Activated CD8-positive, alpha-beta memory T cell treated with anti-CD3 and anti-CD28 coated beads, Interleukin-2, amount 50 U/mL, for 4 hours (primary cell): Measurements from ENCODE around the gene CNNM3.

Source experiments
- DNase-seq: peaks from one replicate; pipeline ENCODE4 v3.0.0-alpha.2; 2020

The CNNM3 gene

DNA sequence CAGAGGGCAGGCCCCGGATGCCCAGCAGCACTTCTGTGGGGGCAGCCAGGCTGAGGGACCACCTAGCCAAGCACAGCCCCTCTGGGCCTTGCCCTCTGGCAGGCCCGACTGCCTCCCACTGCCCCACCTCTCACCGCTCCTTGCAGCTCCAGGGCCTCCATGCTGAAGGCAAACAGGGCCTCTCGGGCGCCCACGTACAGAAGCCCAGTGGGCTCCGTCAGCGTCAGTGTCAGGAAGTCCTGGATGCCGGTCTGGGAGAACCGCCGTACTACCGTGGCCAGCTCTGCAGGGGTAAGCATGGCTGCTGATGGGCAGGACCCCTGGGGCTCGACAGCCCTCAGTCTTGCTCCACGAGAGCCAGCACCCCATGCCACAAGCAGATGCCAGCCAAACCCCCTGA lies 50.1 kb downstream of the CNNM3 start:
- no peak for DNase-seq

- no peak for DNase-seq
These were observed 50.5 kb downstream of the CNNM3 start for GRCh38 chr2:96866586-96866985.

- no peak for DNase-seq
These were observed 51.1 kb downstream of the CNNM3 start for GRCh38 chr2:96866986-96867755.

GRCh38 chr2:96867756-96868554 lies 51.9 kb downstream of the CNNM3 start:
- no peak for DNase-seq

GRCh38 chr2:96868555-96869280 lies 52.6 kb downstream of the CNNM3 start:
- peak; percentile 56 for DNase-seq

GRCh38 chr2:96869281-96869821 lies 53.3 kb downstream of the CNNM3 start:
- DNase-seq, result no peak

DNA sequence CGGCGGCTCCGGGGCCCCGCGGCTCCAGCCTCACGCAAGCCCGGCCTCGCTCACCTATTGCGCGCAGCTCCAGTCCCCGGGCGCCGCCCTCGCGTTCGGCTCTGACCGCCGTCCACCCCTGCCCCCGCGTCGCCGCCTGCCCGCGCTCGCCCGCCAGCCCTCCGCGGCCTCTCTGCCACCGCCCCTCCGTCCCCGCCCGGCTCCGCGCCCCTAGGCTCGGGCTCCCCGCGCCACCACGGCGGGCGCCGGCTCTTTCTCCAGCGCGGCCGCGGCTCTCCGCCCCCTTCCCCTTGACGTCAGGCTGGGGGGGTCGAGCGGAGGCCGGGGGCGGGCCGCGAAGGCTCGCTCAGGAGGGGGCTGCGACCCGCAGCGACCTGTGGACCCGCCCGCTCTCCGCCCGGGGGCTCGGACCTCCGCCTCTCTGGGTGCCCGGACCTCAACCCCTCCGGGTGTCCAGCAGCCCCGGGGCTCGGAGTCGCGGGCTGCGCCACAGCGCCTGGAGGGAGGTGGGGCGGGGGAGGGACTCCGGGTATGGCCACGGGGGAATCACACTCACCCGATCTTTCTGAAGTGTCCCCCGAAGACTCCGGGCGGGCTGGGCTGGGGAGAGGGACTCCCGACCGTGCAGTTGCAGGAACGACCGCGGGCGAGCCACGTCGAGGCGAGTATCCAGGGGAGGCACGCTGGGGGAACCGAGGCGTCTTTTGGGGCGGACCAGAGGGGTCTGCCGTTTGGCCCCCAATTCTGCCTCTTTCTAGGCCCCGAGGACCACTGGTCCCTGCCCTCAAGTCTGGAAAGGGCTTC lies 54.0 kb downstream of the CNNM3 start, which contains the start of gene SEMA4C:
Gene SEMA4C (minus strand): TSS at position 259 of the 804 bp plus-strand sequence. CDS start 2,194 bp downstream, outside the sequence.
- DNase-seq, result peak; percentile 69

GRCh38 chr2:96870626-96871255 lies 54.7 kb downstream of the CNNM3 start:
- peak; percentile 60 for DNase-seq

DNA sequence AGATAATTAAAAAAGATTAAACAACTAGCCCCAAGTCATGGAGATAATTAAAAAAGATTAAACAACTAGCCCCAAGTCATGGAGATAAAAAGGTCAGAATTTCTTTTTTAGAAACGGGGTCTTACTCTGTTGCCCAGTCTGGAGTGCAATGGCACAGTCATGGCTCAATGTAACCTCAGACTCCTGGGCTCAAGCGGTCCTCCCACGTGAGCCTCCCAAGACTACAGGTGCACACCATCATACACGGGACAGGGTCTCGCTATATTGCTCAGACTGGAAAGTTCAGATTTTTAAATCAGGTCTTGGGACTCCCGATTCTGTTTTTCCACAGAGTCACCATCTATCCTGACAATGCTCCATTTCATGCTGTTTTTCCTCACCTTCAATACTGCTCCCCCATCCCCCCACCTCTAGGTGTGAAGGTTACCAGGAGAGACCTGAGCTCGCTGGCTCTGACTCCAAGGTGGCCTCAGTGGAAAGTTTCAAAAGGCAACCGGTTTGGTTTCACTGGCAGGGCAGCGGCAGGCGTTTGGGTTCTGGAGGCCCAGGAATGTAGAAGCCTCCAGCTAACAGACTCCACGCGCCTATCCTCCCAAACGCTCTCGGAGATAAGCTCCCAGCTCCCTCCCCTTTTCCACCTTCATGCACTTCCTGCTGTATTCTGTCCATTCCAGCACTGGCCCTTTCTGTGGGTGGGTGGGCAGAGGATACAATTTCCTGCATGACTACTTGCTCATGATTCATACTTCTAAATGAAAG lies 56.7 kb downstream of the CNNM3 start:
- no peak for DNase-seq

DNA sequence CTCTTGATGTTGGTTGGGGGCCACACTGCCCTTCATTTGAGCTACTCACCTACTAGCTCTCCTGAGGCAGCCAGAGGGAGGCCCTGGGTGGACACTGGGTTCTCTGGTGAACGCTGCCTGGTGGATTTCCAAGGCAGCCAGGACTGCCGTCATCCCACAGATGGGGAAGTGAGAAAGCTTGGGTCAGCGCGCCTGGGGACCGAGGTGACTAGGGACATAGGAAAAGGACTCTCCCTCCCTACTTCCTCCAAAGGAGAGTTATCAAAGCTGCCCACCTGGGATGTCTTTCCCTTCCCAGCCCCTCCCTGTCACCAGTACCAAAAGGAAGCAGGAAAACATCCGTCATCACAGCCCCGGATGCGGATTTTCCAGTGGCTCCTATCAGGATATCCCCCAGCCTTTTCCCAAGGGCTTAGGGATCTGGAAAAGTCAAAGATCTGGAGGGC lies 57.6 kb downstream of the CNNM3 start:
- DNase-seq, result no peak

- no peak for DNase-seq
These were observed 58.2 kb downstream of the CNNM3 start for GRCh38 chr2:96874198-96874831.

DNA sequence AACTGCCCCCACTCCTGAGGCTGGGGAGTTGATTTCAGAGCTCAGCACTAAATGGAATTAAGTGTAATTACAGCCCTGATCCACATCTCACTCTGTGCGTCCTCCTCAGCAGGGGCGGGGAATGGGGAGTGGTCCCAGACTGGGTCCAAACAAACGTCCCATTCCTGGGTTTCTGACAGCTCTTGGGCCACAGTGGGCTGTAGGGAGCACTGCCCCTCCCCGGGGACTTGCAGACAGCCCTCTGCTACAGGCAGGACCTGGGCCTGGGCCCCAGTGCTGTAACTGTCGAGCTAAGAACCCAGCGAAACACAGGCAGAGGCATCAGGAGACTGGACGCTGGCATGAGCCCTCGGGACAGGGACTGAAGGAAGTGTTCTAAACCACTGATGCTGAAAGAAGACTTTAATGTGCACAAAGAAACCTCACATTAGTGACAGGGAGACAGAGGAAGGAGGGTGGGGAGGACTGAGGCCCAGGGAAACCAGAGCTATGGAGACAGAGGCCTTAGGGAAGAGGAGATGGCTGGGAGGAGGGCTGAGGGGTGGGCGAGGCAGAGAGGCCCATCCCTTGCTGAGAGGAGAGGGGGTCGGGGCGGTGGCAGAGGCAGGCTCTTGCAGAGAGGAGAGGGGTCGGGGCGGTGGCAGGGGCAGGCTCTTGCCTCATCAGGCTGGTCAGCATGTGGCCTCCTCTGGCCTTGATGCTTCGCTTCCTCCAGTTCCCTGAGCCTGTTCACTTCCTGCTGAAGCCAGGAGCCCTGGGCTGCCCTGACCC lies 59.6 kb downstream of the CNNM3 start:
- DNase-seq, result no peak

DNA sequence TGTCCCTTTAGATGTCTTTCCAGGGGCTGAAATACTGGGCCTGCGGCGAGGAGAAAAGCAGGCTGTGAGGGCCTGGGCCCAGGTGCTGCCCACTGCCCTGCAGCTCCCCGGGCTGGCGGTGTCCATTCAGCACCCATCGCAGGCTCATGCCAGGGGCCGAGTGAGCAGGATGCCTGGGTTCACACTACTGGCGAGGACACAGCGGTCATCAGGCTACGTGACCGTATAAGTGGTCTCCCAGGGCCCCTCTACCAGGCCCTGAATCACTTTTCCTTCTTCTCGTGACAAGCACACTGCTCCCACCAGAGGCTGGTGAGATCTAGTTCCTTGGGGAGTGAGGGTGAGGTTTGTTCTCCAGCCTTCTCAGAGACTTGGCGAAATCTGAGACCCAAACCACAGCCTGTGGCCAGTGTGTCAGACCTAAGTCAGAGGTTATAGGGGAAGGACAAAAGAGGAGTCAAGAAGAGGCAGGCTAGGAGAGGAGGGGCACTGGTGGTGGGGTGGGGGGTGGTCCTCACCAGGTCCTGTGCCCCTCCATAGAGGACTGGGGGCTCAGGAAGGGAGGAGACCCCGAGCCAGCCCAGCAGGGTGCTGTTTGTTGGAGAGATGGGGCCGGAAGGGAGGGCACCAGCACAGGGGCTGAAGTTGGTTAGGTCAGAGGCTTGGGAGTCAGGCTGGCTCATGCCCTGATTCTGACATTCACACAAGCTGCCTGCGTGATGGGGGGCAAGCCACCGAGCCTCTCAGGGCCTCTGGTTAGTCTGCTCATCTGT lies 60.4 kb downstream of the CNNM3 start:
- DNase-seq, result no peak

DNA sequence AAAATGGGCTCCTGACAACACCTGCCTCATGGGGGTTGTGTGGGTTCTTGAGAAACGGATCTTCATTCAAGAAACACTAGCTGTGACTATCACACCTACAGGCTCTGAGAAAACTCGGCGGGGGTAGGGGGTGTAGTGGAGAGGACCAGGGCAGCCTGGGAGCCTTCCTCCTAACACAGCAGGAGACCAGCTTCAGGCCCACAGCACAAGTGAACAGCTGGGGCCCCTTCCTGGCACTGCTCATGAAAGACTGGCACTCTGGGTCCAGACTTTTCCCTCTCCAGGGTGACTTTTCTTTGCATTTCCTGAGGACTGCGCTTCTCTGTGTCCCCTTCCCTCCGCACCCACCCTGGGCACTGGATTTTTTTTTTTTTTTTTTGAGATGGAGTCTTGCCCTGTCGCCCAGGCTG lies 61.0 kb downstream of the CNNM3 start:
- no peak for DNase-seq

GRCh38 chr2:96877631-96878092 lies 61.6 kb downstream of the CNNM3 start:
- no peak for DNase-seq

GRCh38 chr2:96878171-96878570 lies 62.1 kb downstream of the CNNM3 start:
- no peak for DNase-seq

DNA sequence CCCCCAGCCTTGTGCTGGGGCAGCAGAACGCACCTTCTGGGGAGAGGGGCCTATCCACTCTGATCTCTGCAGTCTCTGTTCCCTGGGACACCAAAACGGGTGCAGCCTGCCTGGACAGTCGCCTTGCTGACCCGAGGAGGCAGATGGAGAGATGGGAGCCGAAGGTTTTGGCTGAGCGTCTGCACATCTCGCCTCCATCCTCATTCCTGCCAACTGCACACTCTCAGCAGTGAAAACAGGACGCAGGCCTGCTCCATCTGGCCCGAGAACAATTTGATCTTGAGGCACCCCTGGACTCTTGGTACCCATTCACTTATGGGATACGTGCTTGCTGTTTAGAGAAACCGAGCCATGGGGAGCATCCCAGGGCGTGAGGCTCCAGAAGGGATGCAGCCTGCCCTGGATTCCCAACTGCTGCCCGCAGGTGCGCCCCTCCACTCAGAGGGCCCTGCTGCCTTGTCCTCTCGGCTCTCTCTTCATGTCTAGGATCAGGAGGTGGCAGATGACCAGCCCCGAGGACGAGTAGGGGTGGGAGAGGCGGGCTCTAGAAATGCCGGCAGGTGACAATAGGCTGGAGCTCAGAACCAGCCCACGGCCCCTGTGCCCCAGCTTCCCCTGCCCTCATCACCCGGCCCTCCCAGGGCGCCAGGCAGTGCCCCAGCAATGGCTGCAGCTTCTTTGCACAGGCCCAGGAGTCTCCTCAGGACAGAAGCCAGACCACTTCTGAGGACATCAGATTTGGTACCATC lies 62.9 kb downstream of the CNNM3 start:
- DNase-seq, result no peak

GRCh38 chr2:96879545-96880040 lies 63.5 kb downstream of the CNNM3 start:
- DNase-seq, result no peak
